H1 (cell line): Measurements from ENCODE around the gene RCAN2. TPM values are rescaled to one million over a fixed set of nuclear protein-coding genes. Genes with fewer than 3 reads are reported as not detected.

Experiments used
- BCL11A ChIP-seq, 2 experiments: IDR thresholded peaks; one replicate each; pipeline ENCODE4 v1.6.1; 2011; ENCODE audit warnings: low read depth in 2 of 2, low read length in 2 of 2, mild to moderate bottlenecking in 2 of 2
- EZH2 ChIP-seq: fragments of 200-600 bp; sonication (generic); IDR thresholded peaks from 2 replicates; pipeline ENCODE4 v1.7.1; 2012; ENCODE audit warnings: low read depth, mild to moderate bottlenecking, moderate library complexity, low read length, inconsistent platforms; ENCODE audit not compliant: severe bottlenecking
- POU5F1 ChIP-seq: IDR thresholded peaks from 2 replicates; pipeline ENCODE4 v1.6.1; 2011; ENCODE audit warnings: low read depth, mild to moderate bottlenecking, low read length, moderate library complexity
- SP1 ChIP-seq: IDR thresholded peaks from 2 replicates; pipeline ENCODE4 v1.6.1; 2011; ENCODE audit warnings: low read depth, low read length
- TAF1 ChIP-seq: IDR thresholded peaks from 2 replicates; pipeline ENCODE4 v1.6.1; 2011; ENCODE audit warnings: mild to moderate bottlenecking, low read depth, low read length
- polyA plus RNA-seq, 7 experiments: library from polyadenylated mRNA; depleted of rRNA in 3 of 7; stranded (reverse) in 5 of 7; unstranded in 2 of 7; fragments of >200 nt in 5 of 7; fragments of 200-250 nt in 2 of 7; gene quantifications; 1 replicate in 5 of 7; 2 replicates in 1 of 7; 4 replicates in 1 of 7; pipeline versions ENCODE4 v1.2.1 to v1.2.3, GENCODE V29; 2011 to 2013; ENCODE audit warnings: missing spikeins in 2 of 7, mixed read lengths in 2 of 7
- total RNA-seq: library from RNA; stranded (reverse); fragmentation: NEBNext Ultra II Directional; extraction: Animal tissue kit (Norgen Biotek cat#: 25700); gene quantifications from 2 replicates; pipeline ENCODE4 v1.2.1, GENCODE V29; 2021
- TF ChIP-seq, protein P1 (sequence below): fragments of 300-600 bp; sonication (generic); IDR thresholded peaks from 2 replicates; pipeline ENCODE4 v1.7.1; 2012; ENCODE audit warnings: low read length, moderate library complexity, mild to moderate bottlenecking, inconsistent platforms; ENCODE audit not compliant: insufficient replicate concordance
- TF ChIP-seq, protein P2 (sequence below): IDR thresholded peaks from 2 replicates; pipeline ENCODE4 v1.6.1; 2011; ENCODE audit warnings: low read length, improper control_type of control experiment

Gene RCAN2
- total and polyA plus RNA-seq, 2 of the 8 experiments (the other 6 are each of a cell fraction or from before 2014, with no cell fraction given), result 5.0 to 8.5 TPM

DNA sequence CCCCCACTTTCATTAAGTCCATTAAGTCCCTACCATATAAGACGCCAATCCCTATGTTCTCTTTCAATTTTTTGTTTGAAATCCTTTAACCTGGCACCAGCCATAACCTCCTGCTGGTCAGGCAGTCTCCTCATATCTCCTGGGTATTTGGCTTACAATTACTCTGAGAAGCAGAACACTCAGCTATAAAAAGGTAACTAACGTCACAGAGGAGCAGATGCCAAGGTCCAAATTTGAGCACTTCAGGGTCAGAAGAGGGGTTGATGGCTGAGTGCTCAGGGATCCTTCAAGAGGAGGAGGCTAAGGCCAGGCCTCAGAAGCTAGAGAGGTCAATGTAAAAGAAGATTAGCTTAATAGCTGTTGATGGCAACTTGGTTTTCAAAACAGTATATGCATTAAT, 22.3 kb upstream of the RCAN2 start (continued):
- TF ChIP-seq, protein P1, sequence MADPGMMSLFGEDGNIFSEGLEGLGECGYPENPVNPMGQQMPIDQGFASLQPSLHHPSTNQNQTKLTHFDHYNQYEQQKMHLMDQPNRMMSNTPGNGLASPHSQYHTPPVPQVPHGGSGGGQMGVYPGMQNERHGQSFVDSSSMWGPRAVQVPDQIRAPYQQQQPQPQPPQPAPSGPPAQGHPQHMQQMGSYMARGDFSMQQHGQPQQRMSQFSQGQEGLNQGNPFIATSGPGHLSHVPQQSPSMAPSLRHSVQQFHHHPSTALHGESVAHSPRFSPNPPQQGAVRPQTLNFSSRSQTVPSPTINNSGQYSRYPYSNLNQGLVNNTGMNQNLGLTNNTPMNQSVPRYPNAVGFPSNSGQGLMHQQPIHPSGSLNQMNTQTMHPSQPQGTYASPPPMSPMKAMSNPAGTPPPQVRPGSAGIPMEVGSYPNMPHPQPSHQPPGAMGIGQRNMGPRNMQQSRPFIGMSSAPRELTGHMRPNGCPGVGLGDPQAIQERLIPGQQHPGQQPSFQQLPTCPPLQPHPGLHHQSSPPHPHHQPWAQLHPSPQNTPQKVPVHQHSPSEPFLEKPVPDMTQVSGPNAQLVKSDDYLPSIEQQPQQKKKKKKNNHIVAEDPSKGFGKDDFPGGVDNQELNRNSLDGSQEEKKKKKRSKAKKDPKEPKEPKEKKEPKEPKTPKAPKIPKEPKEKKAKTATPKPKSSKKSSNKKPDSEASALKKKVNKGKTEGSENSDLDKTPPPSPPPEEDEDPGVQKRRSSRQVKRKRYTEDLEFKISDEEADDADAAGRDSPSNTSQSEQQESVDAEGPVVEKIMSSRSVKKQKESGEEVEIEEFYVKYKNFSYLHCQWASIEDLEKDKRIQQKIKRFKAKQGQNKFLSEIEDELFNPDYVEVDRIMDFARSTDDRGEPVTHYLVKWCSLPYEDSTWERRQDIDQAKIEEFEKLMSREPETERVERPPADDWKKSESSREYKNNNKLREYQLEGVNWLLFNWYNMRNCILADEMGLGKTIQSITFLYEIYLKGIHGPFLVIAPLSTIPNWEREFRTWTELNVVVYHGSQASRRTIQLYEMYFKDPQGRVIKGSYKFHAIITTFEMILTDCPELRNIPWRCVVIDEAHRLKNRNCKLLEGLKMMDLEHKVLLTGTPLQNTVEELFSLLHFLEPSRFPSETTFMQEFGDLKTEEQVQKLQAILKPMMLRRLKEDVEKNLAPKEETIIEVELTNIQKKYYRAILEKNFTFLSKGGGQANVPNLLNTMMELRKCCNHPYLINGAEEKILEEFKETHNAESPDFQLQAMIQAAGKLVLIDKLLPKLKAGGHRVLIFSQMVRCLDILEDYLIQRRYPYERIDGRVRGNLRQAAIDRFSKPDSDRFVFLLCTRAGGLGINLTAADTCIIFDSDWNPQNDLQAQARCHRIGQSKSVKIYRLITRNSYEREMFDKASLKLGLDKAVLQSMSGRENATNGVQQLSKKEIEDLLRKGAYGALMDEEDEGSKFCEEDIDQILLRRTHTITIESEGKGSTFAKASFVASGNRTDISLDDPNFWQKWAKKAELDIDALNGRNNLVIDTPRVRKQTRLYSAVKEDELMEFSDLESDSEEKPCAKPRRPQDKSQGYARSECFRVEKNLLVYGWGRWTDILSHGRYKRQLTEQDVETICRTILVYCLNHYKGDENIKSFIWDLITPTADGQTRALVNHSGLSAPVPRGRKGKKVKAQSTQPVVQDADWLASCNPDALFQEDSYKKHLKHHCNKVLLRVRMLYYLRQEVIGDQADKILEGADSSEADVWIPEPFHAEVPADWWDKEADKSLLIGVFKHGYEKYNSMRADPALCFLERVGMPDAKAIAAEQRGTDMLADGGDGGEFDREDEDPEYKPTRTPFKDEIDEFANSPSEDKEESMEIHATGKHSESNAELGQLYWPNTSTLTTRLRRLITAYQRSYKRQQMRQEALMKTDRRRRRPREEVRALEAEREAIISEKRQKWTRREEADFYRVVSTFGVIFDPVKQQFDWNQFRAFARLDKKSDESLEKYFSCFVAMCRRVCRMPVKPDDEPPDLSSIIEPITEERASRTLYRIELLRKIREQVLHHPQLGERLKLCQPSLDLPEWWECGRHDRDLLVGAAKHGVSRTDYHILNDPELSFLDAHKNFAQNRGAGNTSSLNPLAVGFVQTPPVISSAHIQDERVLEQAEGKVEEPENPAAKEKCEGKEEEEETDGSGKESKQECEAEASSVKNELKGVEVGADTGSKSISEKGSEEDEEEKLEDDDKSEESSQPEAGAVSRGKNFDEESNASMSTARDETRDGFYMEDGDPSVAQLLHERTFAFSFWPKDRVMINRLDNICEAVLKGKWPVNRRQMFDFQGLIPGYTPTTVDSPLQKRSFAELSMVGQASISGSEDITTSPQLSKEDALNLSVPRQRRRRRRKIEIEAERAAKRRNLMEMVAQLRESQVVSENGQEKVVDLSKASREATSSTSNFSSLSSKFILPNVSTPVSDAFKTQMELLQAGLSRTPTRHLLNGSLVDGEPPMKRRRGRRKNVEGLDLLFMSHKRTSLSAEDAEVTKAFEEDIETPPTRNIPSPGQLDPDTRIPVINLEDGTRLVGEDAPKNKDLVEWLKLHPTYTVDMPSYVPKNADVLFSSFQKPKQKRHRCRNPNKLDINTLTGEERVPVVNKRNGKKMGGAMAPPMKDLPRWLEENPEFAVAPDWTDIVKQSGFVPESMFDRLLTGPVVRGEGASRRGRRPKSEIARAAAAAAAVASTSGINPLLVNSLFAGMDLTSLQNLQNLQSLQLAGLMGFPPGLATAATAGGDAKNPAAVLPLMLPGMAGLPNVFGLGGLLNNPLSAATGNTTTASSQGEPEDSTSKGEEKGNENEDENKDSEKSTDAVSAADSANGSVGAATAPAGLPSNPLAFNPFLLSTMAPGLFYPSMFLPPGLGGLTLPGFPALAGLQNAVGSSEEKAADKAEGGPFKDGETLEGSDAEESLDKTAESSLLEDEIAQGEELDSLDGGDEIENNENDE, result no peak
- no peak for TF ChIP-seq SP1
- TF ChIP-seq, protein P2, sequence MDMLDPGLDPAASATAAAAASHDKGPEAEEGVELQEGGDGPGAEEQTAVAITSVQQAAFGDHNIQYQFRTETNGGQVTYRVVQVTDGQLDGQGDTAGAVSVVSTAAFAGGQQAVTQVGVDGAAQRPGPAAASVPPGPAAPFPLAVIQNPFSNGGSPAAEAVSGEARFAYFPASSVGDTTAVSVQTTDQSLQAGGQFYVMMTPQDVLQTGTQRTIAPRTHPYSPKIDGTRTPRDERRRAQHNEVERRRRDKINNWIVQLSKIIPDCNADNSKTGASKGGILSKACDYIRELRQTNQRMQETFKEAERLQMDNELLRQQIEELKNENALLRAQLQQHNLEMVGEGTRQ, result no peak
- TF ChIP-seq BCL11A (IDR thresholded peaks at IDR 0.05; ENCODE audit: low read depth in 2 of 2, low read length in 2 of 2), result no peak
- TF ChIP-seq EZH2, result no peak
- TF ChIP-seq TAF1, result no peak
- TF ChIP-seq POU5F1, result no peak
